Mesothelial cell of epicardium (in vitro differentiated cells): Measurements from ENCODE around the gene IL17REL. TPM values are rescaled to one million over a fixed set of nuclear protein-coding genes. Genes with fewer than 3 reads are reported as not detected.

Source experiments
- DNase-seq, 2 experiments: peaks; one replicate each; pipeline ENCODE4 v3.0.0; 2021; ENCODE audit warnings: low spot score in 2 of 2; ENCODE audit not compliant: unreplicated experiment in 2 of 2
- H3K27ac Mint-ChIP-seq: 2 replicates; pipeline ENCODE4 v1.8.0; 2021; ENCODE audit warnings: mixed read lengths
- H3K27me3 Mint-ChIP-seq: 2 replicates; pipeline ENCODE4 v1.8.0; 2021; ENCODE audit warnings: low read depth, mixed read lengths
- H3K36me3 Mint-ChIP-seq: 2 replicates; pipeline ENCODE4 v1.8.0; 2021; ENCODE audit warnings: mixed read lengths
- H3K4me1 Mint-ChIP-seq: 2 replicates; pipeline ENCODE4 v1.8.0; 2021; ENCODE audit warnings: mixed read lengths
- H3K4me3 Mint-ChIP-seq: 2 replicates; pipeline ENCODE4 v1.8.0; 2021; ENCODE audit warnings: mild to moderate bottlenecking, moderate library complexity, mixed read lengths
- H3K9me3 Mint-ChIP-seq: 2 replicates; pipeline ENCODE4 v1.8.0; 2021; ENCODE audit warnings: mixed read lengths
- CTCF ChIP-seq: fragments of 200-600 bp; sonication (generic); IDR thresholded peaks from one replicate; pipeline ENCODE4 v1.5.0; 2021; ENCODE audit warnings: antibody characterized with exemption; ENCODE audit not compliant: unreplicated experiment
- total RNA-seq: library from RNA; stranded (reverse); gene quantifications from 3 replicates; pipeline ENCODE4 v1.2.1, GENCODE V29; 2021

The IL17REL gene
- total RNA-seq, 1 donor from 2014 or later: 0.31 TPM

GRCh38 chr22:49998718-49999062 is 13.9 kb downstream of the IL17REL start:
- H3K27ac Mint-ChIP-seq: no peak overlapping the region
- no peak for DNase-seq
- H3K9me3 Mint-ChIP-seq: no peaks in the 10 kb centered on the region
- H3K4me3 Mint-ChIP-seq: peak overlapping the region; percentile 34
- peaks cover 38% of the 10 kb centered on the region for H3K27me3 Mint-ChIP-seq
- H3K4me1 Mint-ChIP-seq: peaks cover 6% of the 10 kb centered on the region
- no peaks in the 10 kb centered on the region for H3K36me3 Mint-ChIP-seq
- no peak for TF ChIP-seq CTCF

- no peaks in the 10 kb centered on the region for H3K36me3 Mint-ChIP-seq
- no peak for DNase-seq
- peaks cover 6% of the 10 kb centered on the region for H3K4me1 Mint-ChIP-seq
- peaks cover 39% of the 10 kb centered on the region for H3K27me3 Mint-ChIP-seq
- peak overlapping the region; percentile 15 for H3K4me3 Mint-ChIP-seq
- TF ChIP-seq CTCF: no peak
- H3K9me3 Mint-ChIP-seq: no peaks in the 10 kb centered on the region
- H3K27ac Mint-ChIP-seq: no peak overlapping the region
Observed at GRCh38 chr22:49997932-49998717, 14.4 kb downstream of the IL17REL start.

- H3K4me1 Mint-ChIP-seq: peaks cover 6% of the 10 kb centered on the region
- peaks cover 34% of the 10 kb centered on the region for H3K27me3 Mint-ChIP-seq
- no peak for DNase-seq
- no peaks in the 10 kb centered on the region for H3K36me3 Mint-ChIP-seq
- H3K4me3 Mint-ChIP-seq: no peak overlapping the region
- TF ChIP-seq CTCF: no peak
- peaks cover under 1% of the 10 kb centered on the region for H3K9me3 Mint-ChIP-seq
- no peak overlapping the region for H3K27ac Mint-ChIP-seq
Observed at GRCh38 chr22:49997251-49997599, 15.3 kb downstream of the IL17REL start.

GRCh38 chr22:49996518-49997250 is 15.9 kb downstream of the IL17REL start:
- Mint-ChIP-seq H3K36me3 (no peaks in the 10 kb centered on the region), H3K27me3 (peaks cover 32% of the 10 kb centered on the region), H3K27ac (no peak overlapping the region), H3K4me1 (peaks cover 6% of the 10 kb centered on the region), H3K4me3 (no peak overlapping the region), H3K9me3 (peaks cover 6% of the 10 kb centered on the region)
- TF ChIP-seq CTCF: no peak
- no peak for DNase-seq

GRCh38 chr22:49996119-49996517 is 16.4 kb downstream of the IL17REL start:
- peaks cover 6% of the 10 kb centered on the region for H3K4me1 Mint-ChIP-seq

More at GRCh38 chr22:49996119-49996517, 16.4 kb downstream of the IL17REL start:
- DNase-seq: no peak
- Mint-ChIP-seq H3K36me3 (no peaks in the 10 kb centered on the region), H3K9me3 (peaks cover 11% of the 10 kb centered on the region), H3K27ac (no peak overlapping the region), H3K27me3 (peaks cover 28% of the 10 kb centered on the region), H3K4me3 (no peak overlapping the region)
- no peak for TF ChIP-seq CTCF
